Panc1 (cell line): ENCODE measurements around the gene TUBB1. TPM values are rescaled to one million over a fixed set of nuclear protein-coding genes. Genes with fewer than 3 reads are reported as not detected.

Experiments used
- ATAC-seq: fragments of 200-7000 bp; cut with Tn5 transposase; 2 replicates; pipeline ENCODE4 v1.9.1; 2020; ENCODE audit warnings: mild to moderate bottlenecking, moderate library complexity
- BruUV-seq: library from RNA; stranded (reverse); fragments of 400-500 nt; replicated peaks from 2 replicates; lab custom pipeline; 2021; lab: Mats Ljungman, UMichigan
- CTCF ChIA-PET: fragments of 300-600 bp; sonication (Branson Sonifier 250); formaldehyde crosslinking; loops from one replicate; lab custom pipeline; 2022; ENCODE audit warnings: antibody characterized with exemption; lab: Charles Lee
- POLR2A ChIA-PET: fragments of 300-600 bp; sonication (Branson Sonifier 250); formaldehyde crosslinking; loops from one replicate; lab custom pipeline; 2022; ENCODE audit warnings: antibody characterized with exemption; lab: Charles Lee
- DNase-seq: peaks from one replicate; pipeline ENCODE4 v3.0.0-alpha.2; 2010; ENCODE audit warnings: low read depth, low spot score
- H3K27ac ChIP-seq: 2 replicates; pipeline ENCODE4 v1.5.1; 2011; ENCODE audit warnings: mild to moderate bottlenecking, low read length, inconsistent platforms
- H3K27me3 ChIP-seq: fragments of 200-500 bp; sonication (Bioruptor generic); 2 replicates; pipeline ENCODE4 v1.6.0; 2014; ENCODE audit warnings: low read length, inconsistent platforms; ENCODE audit not compliant: control insufficient read depth, insufficient read depth
- H3K36me3 ChIP-seq: fragments of 200-500 bp; sonication (Bioruptor generic); 2 replicates; pipeline ENCODE4 v1.5.1; 2014; ENCODE audit warnings: inconsistent platforms, mild to moderate bottlenecking, low read length, moderate library complexity; ENCODE audit not compliant: control insufficient read depth, insufficient read depth
- H3K4me1 ChIP-seq: 2 replicates; pipeline ENCODE4 v1.5.1; 2011; ENCODE audit warnings: inconsistent platforms, mild to moderate bottlenecking, low read length, moderate library complexity; ENCODE audit not compliant: control insufficient read depth, insufficient read depth
- H3K4me3 ChIP-seq, 2 experiments: 2 replicates each; pipeline ENCODE4 v1.5.1; 2011 to 2012; ENCODE audit warnings: low read depth in 2 of 2, low read length in 2 of 2, mild to moderate bottlenecking in 2 of 2, inconsistent platforms in 1 of 2, moderate library complexity in 1 of 2
- H3K9me3 ChIP-seq: fragments of 200-500 bp; sonication (Bioruptor generic); 2 replicates; pipeline ENCODE4 v1.5.1; 2014; ENCODE audit warnings: low read depth, mild to moderate bottlenecking, inconsistent platforms, low read length, moderate library complexity; ENCODE audit not compliant: control insufficient read depth, insufficient read depth
- POLR2AphosphoS5 ChIP-seq: IDR thresholded peaks from 2 replicates; pipeline ENCODE4 v1.6.1; 2012; ENCODE audit warnings: mild to moderate bottlenecking, low read depth, low read length, moderate library complexity
- SIN3A ChIP-seq: IDR thresholded peaks from 2 replicates; pipeline ENCODE4 v1.6.1; 2012; ENCODE audit warnings: low read depth, mild to moderate bottlenecking, low read length, moderate library complexity, borderline replicate concordance; ENCODE audit not compliant: insufficient read depth
- TCF7L2 ChIP-seq: IDR thresholded peaks from 2 replicates; pipeline ENCODE4 v1.6.1; 2011; ENCODE audit warnings: mild to moderate bottlenecking, low read depth, low read length, inconsistent platforms
- in situ Hi-C: cut with HindIII; loops from 2 replicates; pipeline ENCODE4 v1.10.0; 2016; ENCODE audit warnings: low sequenced_read_pairs, low pct_unique_long_range_greater_than_20kb
- intact Hi-C: fragments of 100-400 bp; cut with micrococcal nuclease; formaldehyde crosslinking; loops from one replicate; pipeline ENCODE4 v1.10.0; 2022; ENCODE audit not compliant: unreplicated experiment
- total RNA-seq: library from RNA; stranded (reverse); gene quantifications from one replicate; pipeline ENCODE4 v1.2.1, GENCODE V29; 2021; ENCODE audit not compliant: unreplicated experiment
- TF ChIP-seq, protein P1 (sequence below), 2 experiments: IDR thresholded peaks; 2 replicates each; pipeline ENCODE4 v1.6.1; 2011 to 2012; ENCODE audit warnings: low read depth in 2 of 2, control low read depth in 1 of 2, low read length in 1 of 2, mild to moderate bottlenecking in 1 of 2, moderate library complexity in 1 of 2; ENCODE audit not compliant: insufficient read depth in 1 of 2
- TF ChIP-seq, protein P2 (sequence below): fragments of 450-650 bp; IDR thresholded peaks from 2 replicates; pipeline ENCODE4 v1.5.1; 2017; ENCODE audit warnings: mild to moderate bottlenecking

Gene TUBB1
- total RNA-seq, 1 experiment from 2014 or later, result not detected

DNA sequence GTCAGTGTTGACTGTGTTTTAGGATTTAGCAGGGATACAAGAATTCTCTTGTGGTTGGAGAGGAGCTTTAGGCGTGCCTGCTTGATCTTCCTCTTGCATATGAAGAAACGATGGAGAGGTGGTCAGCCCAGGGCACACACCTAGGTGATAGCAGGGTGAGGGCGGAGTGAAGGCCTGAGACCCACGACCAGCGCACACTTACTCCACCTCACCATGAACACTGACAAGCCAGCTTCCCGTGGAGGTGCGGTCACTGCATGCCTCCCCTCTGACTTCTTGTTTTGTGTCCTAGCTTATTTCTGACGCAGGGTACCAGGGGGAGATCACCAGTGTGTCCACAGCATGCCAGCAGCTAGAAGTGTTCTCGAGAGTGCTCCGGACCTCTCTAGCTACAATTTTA is 30.0 kb upstream of the TUBB1 start:
- Histone ChIP-seq H3K4me1 (no peaks in the 10 kb centered on the region), H3K36me3 (peaks cover 28% of the 10 kb centered on the region), H3K9me3 (no peaks in the 10 kb centered on the region), H3K4me3 (no peak overlapping the region), H3K27ac (no peak overlapping the region), H3K27me3 (no peaks in the 10 kb centered on the region)
- in situ Hi-C loops (no loop called here), intact Hi-C loops (loop anchor here (10.0 kb wide), 1 partner anchor 94 kb away; no protein-coding TSS in a partner anchor)
- ATAC-seq (no peak), DNase-seq (no peak)
- POLR2A ChIA-PET, result no interaction called here
- CTCF ChIA-PET, result no interaction called here
- TF ChIP-seq, protein P1, sequence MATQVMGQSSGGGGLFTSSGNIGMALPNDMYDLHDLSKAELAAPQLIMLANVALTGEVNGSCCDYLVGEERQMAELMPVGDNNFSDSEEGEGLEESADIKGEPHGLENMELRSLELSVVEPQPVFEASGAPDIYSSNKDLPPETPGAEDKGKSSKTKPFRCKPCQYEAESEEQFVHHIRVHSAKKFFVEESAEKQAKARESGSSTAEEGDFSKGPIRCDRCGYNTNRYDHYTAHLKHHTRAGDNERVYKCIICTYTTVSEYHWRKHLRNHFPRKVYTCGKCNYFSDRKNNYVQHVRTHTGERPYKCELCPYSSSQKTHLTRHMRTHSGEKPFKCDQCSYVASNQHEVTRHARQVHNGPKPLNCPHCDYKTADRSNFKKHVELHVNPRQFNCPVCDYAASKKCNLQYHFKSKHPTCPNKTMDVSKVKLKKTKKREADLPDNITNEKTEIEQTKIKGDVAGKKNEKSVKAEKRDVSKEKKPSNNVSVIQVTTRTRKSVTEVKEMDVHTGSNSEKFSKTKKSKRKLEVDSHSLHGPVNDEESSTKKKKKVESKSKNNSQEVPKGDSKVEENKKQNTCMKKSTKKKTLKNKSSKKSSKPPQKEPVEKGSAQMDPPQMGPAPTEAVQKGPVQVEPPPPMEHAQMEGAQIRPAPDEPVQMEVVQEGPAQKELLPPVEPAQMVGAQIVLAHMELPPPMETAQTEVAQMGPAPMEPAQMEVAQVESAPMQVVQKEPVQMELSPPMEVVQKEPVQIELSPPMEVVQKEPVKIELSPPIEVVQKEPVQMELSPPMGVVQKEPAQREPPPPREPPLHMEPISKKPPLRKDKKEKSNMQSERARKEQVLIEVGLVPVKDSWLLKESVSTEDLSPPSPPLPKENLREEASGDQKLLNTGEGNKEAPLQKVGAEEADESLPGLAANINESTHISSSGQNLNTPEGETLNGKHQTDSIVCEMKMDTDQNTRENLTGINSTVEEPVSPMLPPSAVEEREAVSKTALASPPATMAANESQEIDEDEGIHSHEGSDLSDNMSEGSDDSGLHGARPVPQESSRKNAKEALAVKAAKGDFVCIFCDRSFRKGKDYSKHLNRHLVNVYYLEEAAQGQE (IDR thresholded peaks at IDR 0.05; ENCODE audit: insufficient read depth in 1 of 2, low read depth in 2 of 2, low read length in 1 of 2), result no peak
- TF ChIP-seq POLR2AphosphoS5, result no peak
- TSS peak; percentile 22 for BruUV-seq

DNA sequence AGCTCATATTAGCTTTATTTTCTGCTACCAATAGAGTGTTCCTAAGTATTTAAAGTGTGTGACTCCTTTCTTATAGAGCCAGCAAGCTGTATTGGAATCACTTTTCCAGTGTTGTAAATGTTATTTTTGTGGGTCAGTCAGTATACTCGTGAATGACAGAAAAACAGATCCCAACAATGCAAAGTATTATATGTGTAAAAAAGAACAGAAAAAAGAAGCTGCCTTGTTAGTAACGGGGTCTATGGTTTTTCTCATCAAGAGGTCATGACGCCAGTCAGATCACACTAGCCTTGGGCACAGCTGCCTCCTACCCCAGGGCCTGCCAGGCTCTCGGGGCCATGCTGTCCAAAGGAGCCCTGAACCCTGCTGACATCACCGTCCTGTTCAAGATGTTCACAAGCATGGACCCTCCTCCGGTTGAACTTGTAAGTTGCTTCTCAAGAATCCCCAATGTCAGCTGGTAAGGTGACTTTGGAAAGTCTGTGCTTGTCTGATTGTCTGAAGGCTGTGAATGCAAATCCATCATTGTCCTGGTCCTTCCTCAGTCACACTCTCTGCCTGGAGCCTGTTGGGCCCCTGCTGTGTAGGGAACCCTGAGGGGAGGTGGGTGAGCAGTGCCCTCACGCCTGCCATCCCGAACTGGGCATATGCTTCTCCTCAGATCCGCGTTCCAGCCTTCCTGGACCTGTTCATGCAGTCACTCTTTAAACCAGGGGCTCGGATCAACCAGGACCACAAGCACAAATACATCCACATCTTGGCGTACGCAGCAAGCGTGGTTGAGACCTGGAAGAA is 28.4 kb upstream of the TUBB1 start:
- in situ Hi-C loops, result no loop called here
- CTCF ChIA-PET, result no interaction called here
- ATAC-seq (no peak), DNase-seq (no peak)
- intact Hi-C loops, result no loop called here
- no TSS peak for BruUV-seq
- no peaks in the 10 kb centered on the region for H3K4me1 ChIP-seq
- TF ChIP-seq, protein P1 (IDR thresholded peaks at IDR 0.05; ENCODE audit: insufficient read depth in 1 of 2, low read depth in 2 of 2, low read length in 1 of 2), result no peak
- TF ChIP-seq, protein P2, sequence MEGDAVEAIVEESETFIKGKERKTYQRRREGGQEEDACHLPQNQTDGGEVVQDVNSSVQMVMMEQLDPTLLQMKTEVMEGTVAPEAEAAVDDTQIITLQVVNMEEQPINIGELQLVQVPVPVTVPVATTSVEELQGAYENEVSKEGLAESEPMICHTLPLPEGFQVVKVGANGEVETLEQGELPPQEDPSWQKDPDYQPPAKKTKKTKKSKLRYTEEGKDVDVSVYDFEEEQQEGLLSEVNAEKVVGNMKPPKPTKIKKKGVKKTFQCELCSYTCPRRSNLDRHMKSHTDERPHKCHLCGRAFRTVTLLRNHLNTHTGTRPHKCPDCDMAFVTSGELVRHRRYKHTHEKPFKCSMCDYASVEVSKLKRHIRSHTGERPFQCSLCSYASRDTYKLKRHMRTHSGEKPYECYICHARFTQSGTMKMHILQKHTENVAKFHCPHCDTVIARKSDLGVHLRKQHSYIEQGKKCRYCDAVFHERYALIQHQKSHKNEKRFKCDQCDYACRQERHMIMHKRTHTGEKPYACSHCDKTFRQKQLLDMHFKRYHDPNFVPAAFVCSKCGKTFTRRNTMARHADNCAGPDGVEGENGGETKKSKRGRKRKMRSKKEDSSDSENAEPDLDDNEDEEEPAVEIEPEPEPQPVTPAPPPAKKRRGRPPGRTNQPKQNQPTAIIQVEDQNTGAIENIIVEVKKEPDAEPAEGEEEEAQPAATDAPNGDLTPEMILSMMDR, result no peak
- TF ChIP-seq TCF7L2 (no peak), POLR2AphosphoS5 (no peak), SIN3A (no peak)
- POLR2A ChIA-PET, result interaction anchor here (0.6 kb wide), 1 partner anchor 466 kb away, joined by 12 read pairs; no protein-coding TSS in a partner anchor
- H3K27ac ChIP-seq, result no peak overlapping the region
- H3K27me3 ChIP-seq, result no peaks in the 10 kb centered on the region
- no peaks in the 10 kb centered on the region for H3K9me3 ChIP-seq
- no peak overlapping the region for H3K4me3 ChIP-seq
- H3K36me3 ChIP-seq, result peaks cover 28% of the 10 kb centered on the region
